ENCODE measurements around the gene METTL16.

METTL16 gene

GRCh38 chr17:2406903-2407790, 104.5 kb downstream of the METTL16 start:
- no peak for DNase-seq

GRCh38 chr17:2406271-2406902, 105.3 kb downstream of the METTL16 start:
- DNase-seq, result no peak

- DNase-seq, result no peak
These were observed 106.3 kb downstream of the METTL16 start for GRCh38 chr17:2405247-2405926.

GRCh38 chr17:2403044-2403443, 108.6 kb downstream of the METTL16 start:
- DNase-seq, result no peak

- DNase-seq, result no peak
These were observed 109.1 kb downstream of the METTL16 start for GRCh38 chr17:2402544-2402943.

GRCh38 chr17:2401426-2402221, 110.1 kb downstream of the METTL16 start:
- peak; percentile 77 to 83 for DNase-seq

GRCh38 chr17:2400877-2401425, 110.7 kb downstream of the METTL16 start, which contains the start of gene MNT:
Gene MNT (minus strand): TSS chr17:2401060. CDS start chr17:2400712, 348 bp downstream.
- DNase-seq, result peak; percentile 61 to 74

- DNase-seq, result peak in 1 of 2 experiments; percentile 5
These were observed 111.2 kb downstream of the METTL16 start for GRCh38 chr17:2400474-2400866.

- DNase-seq, result peak; percentile 46 to 70
These were observed 111.9 kb downstream of the METTL16 start for GRCh38 chr17:2399572-2400473.

- DNase-seq, result peak; percentile 24 to 49
These were observed 112.8 kb downstream of the METTL16 start for GRCh38 chr17:2398655-2399571.

GRCh38 chr17:2398182-2398581, 113.5 kb downstream of the METTL16 start:
- DNase-seq, result no peak

- no peak for DNase-seq
These were observed 114.2 kb downstream of the METTL16 start for GRCh38 chr17:2397247-2398171.

GRCh38 chr17:2396568-2397246, 115.0 kb downstream of the METTL16 start:
- peak; percentile 69 to 74 for DNase-seq

- DNase-seq, result no peak
These were observed 115.5 kb downstream of the METTL16 start for GRCh38 chr17:2396192-2396567.

- DNase-seq, result no peak
These were observed 116.2 kb downstream of the METTL16 start for GRCh38 chr17:2395258-2396181.

- DNase-seq, result no peak
These were observed 116.9 kb downstream of the METTL16 start for GRCh38 chr17:2394775-2395201.

All from AML-193 (cell line).